GM12872 (cell line): Measurements from ENCODE around the gene MYDGF.

Experiments
- CTCF ChIP-seq: IDR thresholded peaks from 3 replicates; pipeline ENCODE4 v1.5.1; 2011; ENCODE audit warnings: low read depth, mild to moderate bottlenecking, low read length, moderate library complexity; ENCODE audit not compliant: insufficient read depth

Gene MYDGF

GRCh38 chr19:4635754-4636116 lies 34.4 kb downstream of the MYDGF start:
- TF ChIP-seq CTCF, result no peak

- TF ChIP-seq CTCF, result peak; percentile 98
Observed at GRCh38 chr19:4633140-4633967, 36.8 kb downstream of the MYDGF start.

GRCh38 chr19:4624733-4625362 lies 45.3 kb downstream of the MYDGF start:
- peak; percentile 49 for TF ChIP-seq CTCF

- no peak for TF ChIP-seq CTCF
Observed at GRCh38 chr19:4624301-4624700, 45.8 kb downstream of the MYDGF start.

- TF ChIP-seq CTCF, result no peak
Observed at GRCh38 chr19:4622695-4623421, 47.3 kb downstream of the MYDGF start.

GRCh38 chr19:4620675-4621074 lies 49.5 kb downstream of the MYDGF start:
- no peak for TF ChIP-seq CTCF

- TF ChIP-seq CTCF, result no peak
Observed at GRCh38 chr19:4619668-4620294, 50.4 kb downstream of the MYDGF start.
